Upper lobe of right lung (tissue), 1 donor: ENCODE results near the gene UPF1. TPM values are rescaled to one million over a fixed set of nuclear protein-coding genes. Genes with fewer than 3 reads are reported as not detected.

Experiments
- ATAC-seq: fragments of 200-7000 bp; cut with Tn5 transposase; one replicate; pipeline ENCODE4 v1.9.1; 2020; ENCODE audit warnings: mild to moderate bottlenecking, moderate library complexity
- DNase-seq: peaks from one replicate; pipeline ENCODE4 v3.0.0-alpha.2; 2020
- H3K27ac ChIP-seq: fragments of 200-600 bp; one replicate; pipeline ENCODE4 v1.8.0; 2022
- H3K27me3 ChIP-seq: fragments of 200-600 bp; one replicate; pipeline ENCODE4 v1.8.0; 2022; ENCODE audit warnings: mild to moderate bottlenecking
- H3K36me3 ChIP-seq: fragments of 200-600 bp; one replicate; pipeline ENCODE4 v1.8.0; 2022
- H3K4me1 ChIP-seq: fragments of 200-600 bp; one replicate; pipeline ENCODE4 v1.8.0; 2022
- H3K4me3 ChIP-seq: fragments of 200-600 bp; one replicate; pipeline ENCODE4 v1.8.0; 2022; ENCODE audit warnings: mild to moderate bottlenecking
- H3K9me3 ChIP-seq: fragments of 200-600 bp; one replicate; pipeline ENCODE4 v1.8.0; 2022
- intact Hi-C: fragments of 100-400 bp; cut with DNase I; formaldehyde crosslinking; loops from one replicate; pipeline ENCODE4 v1.11.0; 2022
- total RNA-seq: library from RNA; stranded (reverse); fragmentation: NEBNext Ultra II Directional; extraction: Animal tissue kit (Norgen Biotek cat#: 25700); gene quantifications from one replicate; pipeline ENCODE4 v1.2.1, GENCODE V29; 2021
- TF ChIP-seq, protein P1 (sequence below): fragments of 200-600 bp; IDR thresholded peaks from one replicate; pipeline ENCODE4 v1.8.0; 2022; ENCODE audit warnings: antibody characterized with exemption
- donor health status: DM: no; HTN: yes; CAD: no; lungs with severe emphysema.

UPF1 gene
- total RNA-seq, 1 donor from 2014 or later = 80.8 TPM

DNA sequence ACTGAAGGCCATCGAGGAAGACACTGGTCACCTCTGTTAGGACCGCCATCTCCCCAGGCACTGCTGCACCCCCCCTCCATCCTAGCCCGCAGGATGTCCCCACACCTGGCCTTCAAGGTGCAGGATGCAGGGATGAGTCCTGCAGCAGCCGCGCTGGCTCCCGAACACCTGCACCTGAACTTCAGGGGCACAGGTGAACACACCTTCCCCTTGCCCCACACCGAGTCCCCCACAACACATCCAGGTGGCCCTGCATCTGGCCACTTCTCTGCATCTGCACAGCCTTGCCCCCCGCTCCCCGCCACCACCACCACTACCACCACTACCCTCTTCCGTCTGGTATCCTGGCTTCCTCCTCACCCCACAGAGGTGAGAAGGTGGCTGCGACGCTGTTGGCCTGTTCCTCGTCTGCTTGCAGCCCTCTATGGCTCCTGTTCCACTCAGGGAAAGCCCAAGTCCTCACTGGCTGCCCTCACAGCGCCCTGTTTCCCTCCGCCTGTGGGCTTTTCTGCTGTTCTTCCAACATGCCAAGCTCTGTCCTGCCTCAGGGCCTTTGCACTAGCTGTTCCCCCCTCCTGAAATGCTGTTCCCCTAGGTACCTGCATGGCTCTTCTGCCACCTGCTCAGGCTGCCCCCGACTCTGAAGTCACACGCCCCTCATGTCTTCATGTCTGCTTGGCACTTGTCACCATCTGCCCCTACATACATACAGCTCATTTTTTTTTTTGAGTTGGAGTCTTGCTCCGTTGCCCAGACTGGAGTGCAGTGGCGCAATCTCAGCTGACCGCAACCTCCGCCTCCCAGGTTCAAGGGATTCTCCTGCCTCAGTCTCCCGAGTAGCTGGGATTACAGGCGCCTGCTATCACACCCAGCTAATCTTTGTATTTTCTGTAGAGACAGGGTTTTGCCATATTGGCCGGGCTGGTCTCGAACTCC lies 65.6 kb downstream of the UPF1 start:
- TF ChIP-seq, protein P1, sequence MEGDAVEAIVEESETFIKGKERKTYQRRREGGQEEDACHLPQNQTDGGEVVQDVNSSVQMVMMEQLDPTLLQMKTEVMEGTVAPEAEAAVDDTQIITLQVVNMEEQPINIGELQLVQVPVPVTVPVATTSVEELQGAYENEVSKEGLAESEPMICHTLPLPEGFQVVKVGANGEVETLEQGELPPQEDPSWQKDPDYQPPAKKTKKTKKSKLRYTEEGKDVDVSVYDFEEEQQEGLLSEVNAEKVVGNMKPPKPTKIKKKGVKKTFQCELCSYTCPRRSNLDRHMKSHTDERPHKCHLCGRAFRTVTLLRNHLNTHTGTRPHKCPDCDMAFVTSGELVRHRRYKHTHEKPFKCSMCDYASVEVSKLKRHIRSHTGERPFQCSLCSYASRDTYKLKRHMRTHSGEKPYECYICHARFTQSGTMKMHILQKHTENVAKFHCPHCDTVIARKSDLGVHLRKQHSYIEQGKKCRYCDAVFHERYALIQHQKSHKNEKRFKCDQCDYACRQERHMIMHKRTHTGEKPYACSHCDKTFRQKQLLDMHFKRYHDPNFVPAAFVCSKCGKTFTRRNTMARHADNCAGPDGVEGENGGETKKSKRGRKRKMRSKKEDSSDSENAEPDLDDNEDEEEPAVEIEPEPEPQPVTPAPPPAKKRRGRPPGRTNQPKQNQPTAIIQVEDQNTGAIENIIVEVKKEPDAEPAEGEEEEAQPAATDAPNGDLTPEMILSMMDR = no peak
- peaks cover 3% of the 10 kb centered on the region for H3K4me1 ChIP-seq
- DNase-seq (no peak), ATAC-seq (no peak)
- no peaks in the 10 kb centered on the region for H3K9me3 ChIP-seq
- H3K36me3 ChIP-seq = peaks cover 31% of the 10 kb centered on the region
- no peak overlapping the region for H3K4me3 ChIP-seq
- intact Hi-C loops = no loop called here
- peaks cover 24% of the 10 kb centered on the region for H3K27me3 ChIP-seq
- H3K27ac ChIP-seq = no peak overlapping the region

DNA sequence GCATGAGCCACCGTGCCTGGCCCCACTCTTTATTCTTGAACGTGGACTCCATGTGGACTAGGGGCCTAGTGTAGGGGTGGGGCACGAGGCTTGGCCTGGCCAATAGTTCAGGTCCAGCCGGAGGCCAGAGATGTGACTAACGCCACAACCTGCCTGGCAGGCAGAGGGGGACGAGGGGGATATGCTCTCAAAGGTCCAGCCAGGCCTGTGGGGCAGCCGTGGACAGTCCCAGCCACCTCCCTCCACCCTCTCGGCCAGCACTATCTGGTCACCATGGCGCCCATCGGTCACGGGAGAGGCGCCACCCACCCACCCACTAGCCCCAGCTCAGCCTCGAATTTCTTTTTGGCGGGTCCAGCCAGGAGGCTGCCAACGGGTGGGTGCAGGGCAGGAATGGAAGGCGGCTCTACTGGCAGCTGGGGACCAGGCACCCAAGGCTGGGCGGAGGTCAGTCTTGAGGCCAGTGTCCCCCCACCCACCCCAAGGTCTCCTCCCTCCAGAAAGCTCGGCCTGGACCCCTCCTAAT lies 66.4 kb downstream of the UPF1 start:
- TF ChIP-seq, protein P1 = no peak

DNA sequence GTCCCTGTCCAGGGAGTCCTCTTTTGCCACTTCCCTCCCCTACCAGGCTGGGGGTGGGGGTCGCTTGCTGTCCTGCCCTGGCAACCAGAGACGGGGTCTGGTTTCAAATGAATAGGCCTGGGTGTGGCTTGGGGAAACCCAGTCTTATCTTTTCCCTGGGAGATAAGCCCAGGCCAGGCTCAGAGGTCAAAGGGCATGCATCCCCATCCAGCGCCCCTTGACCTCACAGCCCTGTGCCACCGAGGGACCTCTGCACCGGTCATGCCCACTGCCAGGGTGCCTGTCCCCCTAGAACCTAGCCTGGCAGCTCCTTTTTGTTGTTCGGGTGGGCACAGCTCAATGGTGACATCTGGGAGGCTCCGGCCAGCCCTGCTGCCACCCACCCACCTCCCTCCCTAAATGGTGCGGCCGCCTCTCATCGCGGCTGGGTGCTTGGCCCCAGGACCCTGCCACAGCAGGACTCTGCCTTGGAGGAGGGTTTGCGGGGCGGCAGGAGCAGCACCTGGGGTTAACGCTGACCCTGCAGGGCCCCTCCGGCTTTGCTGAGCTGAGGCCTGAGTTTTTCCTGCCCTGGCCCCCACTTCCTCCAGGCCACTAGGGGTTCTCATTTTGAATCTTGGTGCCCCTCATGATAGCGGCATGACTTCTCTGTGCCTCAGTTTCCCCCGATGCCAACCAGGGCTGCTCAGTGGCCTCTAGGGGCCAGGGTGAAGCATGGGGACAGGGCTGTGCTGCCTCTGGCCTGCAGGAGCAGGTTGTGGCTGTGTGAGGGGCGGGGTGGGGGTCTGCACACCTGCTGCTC lies 67.0 kb downstream of the UPF1 start:
- TF ChIP-seq, protein P1 = no peak
- Histone ChIP-seq H3K27ac (no peak overlapping the region), H3K4me1 (peaks cover 3% of the 10 kb centered on the region), H3K27me3 (peaks cover 24% of the 10 kb centered on the region), H3K9me3 (no peaks in the 10 kb centered on the region), H3K36me3 (peaks cover 38% of the 10 kb centered on the region), H3K4me3 (no peak overlapping the region)
- intact Hi-C loops = no loop called here
- no peak for DNase-seq
- no peak for ATAC-seq

More for the DNA sequence above, 66.4 kb downstream of the UPF1 start:
- H3K4me1 ChIP-seq = peaks cover 3% of the 10 kb centered on the region
- peaks cover 32% of the 10 kb centered on the region for H3K36me3 ChIP-seq
- H3K27ac ChIP-seq = no peak overlapping the region
- intact Hi-C loops = no loop called here
- H3K4me3 ChIP-seq = no peak overlapping the region
- peaks cover 24% of the 10 kb centered on the region for H3K27me3 ChIP-seq
- no peak for ATAC-seq
- H3K9me3 ChIP-seq = no peaks in the 10 kb centered on the region
- DNase-seq = no peak

DNA sequence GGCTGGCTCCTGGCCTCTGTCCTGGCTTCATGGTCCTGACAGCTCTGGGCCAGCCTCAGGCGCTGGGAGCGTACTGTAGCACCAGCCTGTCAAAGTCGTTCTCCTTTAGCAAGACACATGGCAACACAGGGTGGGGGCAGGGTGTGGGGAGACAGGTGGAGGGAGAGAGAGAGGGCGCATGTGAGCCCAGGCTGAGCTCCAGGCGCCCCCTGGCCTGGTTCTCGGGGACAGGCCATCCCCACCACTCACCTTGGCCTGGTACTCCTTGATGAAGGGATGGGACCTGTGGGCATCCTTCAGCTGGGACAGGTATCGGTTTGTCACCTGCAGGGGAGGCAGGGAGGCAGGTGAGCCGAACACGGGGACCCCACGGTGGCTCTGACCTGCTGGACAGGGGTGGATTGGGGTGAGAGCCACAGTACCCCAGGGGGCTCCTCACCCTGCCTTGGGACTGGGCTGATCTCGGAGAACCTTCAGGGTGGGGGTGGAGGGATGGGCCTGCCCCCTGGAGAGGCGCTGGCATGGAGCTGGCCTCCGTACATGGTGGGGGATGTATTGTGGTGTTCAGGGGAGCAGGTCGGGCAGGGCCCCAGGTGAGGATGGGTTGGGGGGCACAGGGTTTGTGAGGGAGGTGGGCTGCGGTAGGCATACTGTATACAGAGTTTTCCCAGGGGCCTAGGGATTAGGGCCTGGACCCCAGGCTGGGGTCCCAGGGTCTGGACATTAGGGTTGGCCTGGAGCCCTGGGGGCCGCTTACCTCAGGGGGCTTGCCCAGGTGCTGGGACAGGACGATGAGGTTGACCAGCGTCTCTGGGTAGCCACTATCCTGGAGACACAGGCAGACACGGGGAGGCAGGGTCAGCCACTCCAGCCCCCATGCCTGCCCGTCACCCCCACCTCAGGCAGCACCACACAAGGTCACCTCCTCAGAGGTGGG lies 68.1 kb downstream of the UPF1 start:
- ATAC-seq (no peak), DNase-seq (no peak)
- Histone ChIP-seq H3K4me3 (no peak overlapping the region), H3K4me1 (peaks cover 2% of the 10 kb centered on the region), H3K27me3 (peaks cover 15% of the 10 kb centered on the region), H3K27ac (no peak overlapping the region), H3K36me3 (peaks cover 47% of the 10 kb centered on the region), H3K9me3 (no peaks in the 10 kb centered on the region)
- TF ChIP-seq, protein P1 = no peak
- intact Hi-C loops = no loop called here
